Suprapubic skin (tissue), 4 donors: ENCODE measurements around the gene SERGEF. TPM values are rescaled to one million over a fixed set of nuclear protein-coding genes. Genes with fewer than 3 reads are reported as not detected.

Experiments used
- DNase-seq, 2 donors: peaks; one replicate each; pipeline ENCODE4 v3.0.0-alpha.2; 2019; ENCODE audit warnings: low spot score in 2 of 2
- H3K27ac ChIP-seq: fragments of 200-600 bp; sonication (generic); one replicate; pipeline ENCODE4 v1.5.1; 2019
- H3K27me3 ChIP-seq: fragments of 200-600 bp; sonication (generic); one replicate; pipeline ENCODE4 v1.5.1; 2019
- H3K36me3 ChIP-seq: fragments of 200-600 bp; sonication (generic); one replicate; pipeline ENCODE4 v1.5.1; 2019
- H3K4me1 ChIP-seq: fragments of 200-600 bp; sonication (generic); one replicate; pipeline ENCODE4 v1.5.1; 2019
- H3K4me3 ChIP-seq: fragments of 200-600 bp; sonication (generic); one replicate; pipeline ENCODE4 v1.5.1; 2019; ENCODE audit warnings: mild to moderate bottlenecking
- H3K9me3 ChIP-seq: fragments of 200-600 bp; sonication (generic); one replicate; pipeline ENCODE4 v1.5.1; 2019
- EP300 ChIP-seq: sonication (generic); formaldehyde crosslinking; IDR thresholded peaks from one replicate; pipeline ENCODE4 v1.6.1; 2017; ENCODE audit warnings: antibody characterized with exemption
- POLR2A ChIP-seq, 2 donors: fragments of 450-650 bp; IDR thresholded peaks; one replicate each; pipeline ENCODE4 v1.6.1; 2017; ENCODE audit warnings: antibody characterized with exemption in 2 of 2, mild to moderate bottlenecking in 2 of 2, moderate library complexity in 2 of 2
- POLR2AphosphoS5 ChIP-seq, 3 donors: sonication (generic); formaldehyde crosslinking; IDR thresholded peaks; one replicate each; pipeline ENCODE4 v1.6.1; 2017; ENCODE audit warnings: antibody characterized with exemption in 3 of 3
- WGBS: methylation state at CpG from one replicate; pipeline ENCODE4 v1.1.5; 2018; 5-methylcytosine and 5-hydroxymethylcytosine counted together
- total RNA-seq, 4 donors: library from RNA; depleted of rRNA; stranded (reverse); fragments of >200 nt; gene quantifications; one replicate each; pipeline ENCODE4 v1.1.0, GENCODE V29; 2016
- TF ChIP-seq, protein P1 (sequence below), 2 donors: fragments of 200-600 bp in 1 of 2; fragments of 450-650 bp in 1 of 2; sonication (generic) in 1 of 2; IDR thresholded peaks; one replicate each; pipeline ENCODE4 v1.5.1; 2016 to 2019; ENCODE audit warnings: antibody characterized with exemption in 2 of 2, mild to moderate bottlenecking in 1 of 2, moderate library complexity in 1 of 2

SERGEF gene
- total RNA-seq, 4 donors from 2014 or later = 24.1 to 37.4 (median 29.9) TPM

DNA sequence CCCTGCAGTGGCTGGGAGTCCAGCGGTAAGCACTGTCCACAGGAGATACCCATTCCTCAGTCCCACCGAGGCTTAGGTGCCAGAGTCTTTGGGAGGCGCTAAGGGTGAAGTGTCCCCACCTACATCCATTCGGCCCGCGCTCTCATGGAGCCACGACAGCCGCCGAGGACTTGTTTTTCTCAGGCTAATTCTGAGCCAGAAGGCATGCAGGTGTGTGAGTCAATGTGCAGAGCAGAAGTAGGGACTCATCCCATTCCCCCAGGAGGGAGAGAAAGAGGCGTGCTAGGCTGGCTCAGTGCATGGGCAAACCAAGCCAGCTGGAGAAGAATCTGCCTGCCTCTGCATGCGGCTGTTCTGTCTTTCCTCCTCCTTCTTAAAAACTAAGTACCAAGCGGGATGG lies 231.6 kb downstream of the SERGEF start:
- TF ChIP-seq, protein P1, sequence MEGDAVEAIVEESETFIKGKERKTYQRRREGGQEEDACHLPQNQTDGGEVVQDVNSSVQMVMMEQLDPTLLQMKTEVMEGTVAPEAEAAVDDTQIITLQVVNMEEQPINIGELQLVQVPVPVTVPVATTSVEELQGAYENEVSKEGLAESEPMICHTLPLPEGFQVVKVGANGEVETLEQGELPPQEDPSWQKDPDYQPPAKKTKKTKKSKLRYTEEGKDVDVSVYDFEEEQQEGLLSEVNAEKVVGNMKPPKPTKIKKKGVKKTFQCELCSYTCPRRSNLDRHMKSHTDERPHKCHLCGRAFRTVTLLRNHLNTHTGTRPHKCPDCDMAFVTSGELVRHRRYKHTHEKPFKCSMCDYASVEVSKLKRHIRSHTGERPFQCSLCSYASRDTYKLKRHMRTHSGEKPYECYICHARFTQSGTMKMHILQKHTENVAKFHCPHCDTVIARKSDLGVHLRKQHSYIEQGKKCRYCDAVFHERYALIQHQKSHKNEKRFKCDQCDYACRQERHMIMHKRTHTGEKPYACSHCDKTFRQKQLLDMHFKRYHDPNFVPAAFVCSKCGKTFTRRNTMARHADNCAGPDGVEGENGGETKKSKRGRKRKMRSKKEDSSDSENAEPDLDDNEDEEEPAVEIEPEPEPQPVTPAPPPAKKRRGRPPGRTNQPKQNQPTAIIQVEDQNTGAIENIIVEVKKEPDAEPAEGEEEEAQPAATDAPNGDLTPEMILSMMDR (IDR thresholded peaks at IDR 0.05) = no peak
- TF ChIP-seq POLR2A (IDR thresholded peaks at IDR 0.05) = no peak
- no peak for TF ChIP-seq POLR2AphosphoS5 (IDR thresholded peaks at IDR 0.05)
- no peak for TF ChIP-seq EP300
- no CpG with 5 or more reads among the region's 12 CpGs for WGBS
- Histone ChIP-seq H3K27ac (no peak overlapping the region), H3K4me1 (peaks cover 10% of the 10 kb centered on the region), H3K36me3 (no peaks in the 10 kb centered on the region), H3K9me3 (no peaks in the 10 kb centered on the region), H3K27me3 (no peaks in the 10 kb centered on the region), H3K4me3 (no peak overlapping the region)
- DNase-seq = no peak

DNA sequence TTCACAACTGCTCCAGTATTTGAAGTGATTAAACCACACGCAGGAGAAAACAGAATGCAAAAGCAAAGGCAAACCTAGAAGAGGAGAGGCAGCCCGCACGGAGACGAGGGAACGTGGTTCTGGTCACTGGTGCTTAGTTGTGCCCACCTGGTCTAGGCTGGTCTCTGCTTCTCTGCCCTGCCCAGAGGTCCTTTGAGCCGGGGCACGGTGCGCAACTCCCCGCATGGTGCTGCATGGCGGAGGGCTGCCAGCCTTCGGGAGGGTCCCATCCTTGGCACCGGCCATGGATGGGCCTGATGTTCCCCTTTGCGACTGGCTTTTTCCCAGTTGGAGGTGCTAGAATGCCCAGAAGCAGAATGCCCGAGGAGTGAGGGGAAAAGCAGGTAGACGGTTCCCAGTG lies 232.2 kb downstream of the SERGEF start:
- H3K27me3 ChIP-seq = no peaks in the 10 kb centered on the region
- no peak for DNase-seq
- TF ChIP-seq POLR2A (IDR thresholded peaks at IDR 0.05) = no peak
- TF ChIP-seq, protein P1 (IDR thresholded peaks at IDR 0.05) = no peak
- TF ChIP-seq POLR2AphosphoS5 (IDR thresholded peaks at IDR 0.05) = no peak
- TF ChIP-seq EP300 = no peak
- H3K27ac ChIP-seq = no peak overlapping the region
- H3K36me3 ChIP-seq = no peaks in the 10 kb centered on the region
- H3K9me3 ChIP-seq = no peaks in the 10 kb centered on the region
- H3K4me1 ChIP-seq = peaks cover 10% of the 10 kb centered on the region
- 88% methylated on average over 15 of the region's 15 CpGs for WGBS
- no peak overlapping the region for H3K4me3 ChIP-seq

DNA sequence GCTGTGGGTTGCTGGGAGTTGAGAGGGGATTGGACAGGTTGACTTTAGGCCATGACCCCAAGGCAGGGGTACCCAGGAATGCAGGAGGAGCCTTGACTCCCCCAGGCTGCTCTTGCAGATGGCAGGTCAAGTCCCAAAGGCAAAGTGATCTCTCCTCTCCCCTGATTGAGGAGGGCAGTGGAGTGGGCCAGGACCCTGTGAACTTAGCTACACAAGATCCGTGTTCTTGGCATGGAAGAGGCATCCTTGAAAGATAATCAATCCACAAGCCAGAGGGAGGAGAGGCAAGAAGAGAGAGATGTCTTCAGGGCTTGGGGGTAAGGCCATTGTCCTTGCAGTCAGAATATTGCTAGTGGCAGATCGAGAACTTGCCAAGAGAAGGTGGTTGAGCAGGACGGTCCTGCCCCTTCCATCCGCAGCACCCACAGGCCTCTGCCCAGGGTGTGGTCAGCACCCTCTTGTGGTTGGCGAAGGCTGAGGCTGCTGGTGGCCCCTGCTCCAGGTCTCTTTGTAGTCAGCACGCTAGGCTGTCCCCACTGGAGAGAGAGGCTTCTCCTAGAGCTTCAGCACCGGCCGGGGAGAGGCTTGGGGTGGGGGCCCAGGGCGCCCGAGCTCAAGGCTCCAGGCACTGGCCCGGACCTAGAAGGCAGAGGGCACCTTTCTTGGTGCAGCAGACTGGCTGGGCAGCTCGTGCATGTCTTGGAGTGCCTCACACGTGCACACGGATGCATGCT lies 232.8 kb downstream of the SERGEF start:
- DNase-seq = no peak
- 66% methylated on average over 9 of the region's 14 CpGs for WGBS
- no peaks in the 10 kb centered on the region for H3K9me3 ChIP-seq
- no peaks in the 10 kb centered on the region for H3K36me3 ChIP-seq
- H3K4me1 ChIP-seq = peaks cover 10% of the 10 kb centered on the region
- H3K4me3 ChIP-seq = no peak overlapping the region
- no peak overlapping the region for H3K27ac ChIP-seq
- no peaks in the 10 kb centered on the region for H3K27me3 ChIP-seq
- no peak for TF ChIP-seq POLR2A (IDR thresholded peaks at IDR 0.05)
- TF ChIP-seq, protein P1 (IDR thresholded peaks at IDR 0.05) = no peak
- no peak for TF ChIP-seq EP300
- TF ChIP-seq POLR2AphosphoS5 (IDR thresholded peaks at IDR 0.05) = no peak

DNA sequence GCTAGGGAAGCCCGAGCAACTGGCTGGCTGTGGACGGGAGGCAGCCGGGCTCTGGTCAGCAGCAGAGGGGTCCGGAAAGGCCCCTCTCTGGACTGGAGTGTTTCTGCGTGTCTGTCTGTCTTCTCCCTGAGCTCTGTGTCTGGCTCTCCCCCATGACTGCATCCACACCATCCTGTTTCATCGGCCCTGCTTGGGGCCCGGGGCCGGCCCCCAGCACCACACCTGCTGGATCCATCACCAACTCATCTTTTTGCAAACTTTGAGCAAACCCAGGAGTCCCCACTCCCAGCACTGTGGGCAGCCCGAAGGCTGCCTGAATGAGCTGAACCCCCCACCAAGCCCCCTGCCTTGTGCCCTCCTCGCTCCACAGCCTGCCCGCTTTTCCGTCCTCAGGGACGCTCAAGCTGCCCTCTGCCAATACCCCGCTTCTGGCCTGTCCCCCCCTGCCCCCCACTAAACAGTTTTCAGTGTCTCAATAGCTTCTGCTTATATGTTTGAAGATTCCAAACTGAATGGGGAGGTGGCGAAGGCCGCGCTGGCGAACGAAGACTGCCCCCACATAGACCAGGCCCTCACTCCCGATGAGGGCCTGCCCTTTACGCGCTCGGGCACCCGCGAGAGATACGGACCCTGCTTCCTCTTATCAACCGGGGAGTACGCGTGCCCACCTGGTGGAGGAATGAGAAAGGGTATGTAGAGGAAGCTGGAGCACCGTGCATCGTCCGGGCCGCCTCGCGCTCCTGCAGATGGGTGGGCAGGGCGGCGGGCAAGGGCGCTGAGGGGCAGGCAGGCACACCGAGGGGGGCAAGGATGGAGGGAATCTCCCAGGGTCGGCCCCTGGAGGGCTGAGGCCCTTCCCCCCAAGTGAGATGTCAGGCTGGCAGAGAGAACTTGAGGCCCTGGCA lies 233.6 kb downstream of the SERGEF start:
- no peak for DNase-seq
- no peaks in the 10 kb centered on the region for H3K36me3 ChIP-seq
- 95% methylated on average over 40 of the region's 40 CpGs for WGBS

More for the DNA sequence above, 233.6 kb downstream of the SERGEF start:
- TF ChIP-seq POLR2A (IDR thresholded peaks at IDR 0.05) (no peak), EP300 (no peak), POLR2AphosphoS5 (IDR thresholded peaks at IDR 0.05) (no peak)
- TF ChIP-seq, protein P1 (IDR thresholded peaks at IDR 0.05) = no peak
- Histone ChIP-seq H3K27me3 (no peaks in the 10 kb centered on the region), H3K27ac (no peak overlapping the region), H3K4me1 (peaks cover 10% of the 10 kb centered on the region), H3K9me3 (no peaks in the 10 kb centered on the region), H3K4me3 (no peak overlapping the region)
